KBM-7 (cell line): ENCODE measurements around the gene PRDM2.
"Not testable (repeated sequence)": the region's sequence is repeated elsewhere in the genome, so short reads cannot be mapped to it uniquely, and the experiment has no call there.

Experiments used
- DNase-seq: peaks from one replicate; pipeline ENCODE4 v3.0.0-alpha.2; 2015
- in situ Hi-C: fragments of 300-500 bp; cut with MboI; formaldehyde crosslinking; loops from 2 replicates; pipeline ENCODE4 v1.14.3; 2020; ENCODE audit warnings: low sequenced_read_pairs, low pct_unique_long_range_greater_than_20kb, mixed read lengths

PRDM2 gene, protein sequence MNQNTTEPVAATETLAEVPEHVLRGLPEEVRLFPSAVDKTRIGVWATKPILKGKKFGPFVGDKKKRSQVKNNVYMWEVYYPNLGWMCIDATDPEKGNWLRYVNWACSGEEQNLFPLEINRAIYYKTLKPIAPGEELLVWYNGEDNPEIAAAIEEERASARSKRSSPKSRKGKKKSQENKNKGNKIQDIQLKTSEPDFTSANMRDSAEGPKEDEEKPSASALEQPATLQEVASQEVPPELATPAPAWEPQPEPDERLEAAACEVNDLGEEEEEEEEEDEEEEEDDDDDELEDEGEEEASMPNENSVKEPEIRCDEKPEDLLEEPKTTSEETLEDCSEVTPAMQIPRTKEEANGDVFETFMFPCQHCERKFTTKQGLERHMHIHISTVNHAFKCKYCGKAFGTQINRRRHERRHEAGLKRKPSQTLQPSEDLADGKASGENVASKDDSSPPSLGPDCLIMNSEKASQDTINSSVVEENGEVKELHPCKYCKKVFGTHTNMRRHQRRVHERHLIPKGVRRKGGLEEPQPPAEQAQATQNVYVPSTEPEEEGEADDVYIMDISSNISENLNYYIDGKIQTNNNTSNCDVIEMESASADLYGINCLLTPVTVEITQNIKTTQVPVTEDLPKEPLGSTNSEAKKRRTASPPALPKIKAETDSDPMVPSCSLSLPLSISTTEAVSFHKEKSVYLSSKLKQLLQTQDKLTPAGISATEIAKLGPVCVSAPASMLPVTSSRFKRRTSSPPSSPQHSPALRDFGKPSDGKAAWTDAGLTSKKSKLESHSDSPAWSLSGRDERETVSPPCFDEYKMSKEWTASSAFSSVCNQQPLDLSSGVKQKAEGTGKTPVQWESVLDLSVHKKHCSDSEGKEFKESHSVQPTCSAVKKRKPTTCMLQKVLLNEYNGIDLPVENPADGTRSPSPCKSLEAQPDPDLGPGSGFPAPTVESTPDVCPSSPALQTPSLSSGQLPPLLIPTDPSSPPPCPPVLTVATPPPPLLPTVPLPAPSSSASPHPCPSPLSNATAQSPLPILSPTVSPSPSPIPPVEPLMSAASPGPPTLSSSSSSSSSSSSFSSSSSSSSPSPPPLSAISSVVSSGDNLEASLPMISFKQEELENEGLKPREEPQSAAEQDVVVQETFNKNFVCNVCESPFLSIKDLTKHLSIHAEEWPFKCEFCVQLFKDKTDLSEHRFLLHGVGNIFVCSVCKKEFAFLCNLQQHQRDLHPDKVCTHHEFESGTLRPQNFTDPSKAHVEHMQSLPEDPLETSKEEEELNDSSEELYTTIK (N-terminal part only)

DNA sequence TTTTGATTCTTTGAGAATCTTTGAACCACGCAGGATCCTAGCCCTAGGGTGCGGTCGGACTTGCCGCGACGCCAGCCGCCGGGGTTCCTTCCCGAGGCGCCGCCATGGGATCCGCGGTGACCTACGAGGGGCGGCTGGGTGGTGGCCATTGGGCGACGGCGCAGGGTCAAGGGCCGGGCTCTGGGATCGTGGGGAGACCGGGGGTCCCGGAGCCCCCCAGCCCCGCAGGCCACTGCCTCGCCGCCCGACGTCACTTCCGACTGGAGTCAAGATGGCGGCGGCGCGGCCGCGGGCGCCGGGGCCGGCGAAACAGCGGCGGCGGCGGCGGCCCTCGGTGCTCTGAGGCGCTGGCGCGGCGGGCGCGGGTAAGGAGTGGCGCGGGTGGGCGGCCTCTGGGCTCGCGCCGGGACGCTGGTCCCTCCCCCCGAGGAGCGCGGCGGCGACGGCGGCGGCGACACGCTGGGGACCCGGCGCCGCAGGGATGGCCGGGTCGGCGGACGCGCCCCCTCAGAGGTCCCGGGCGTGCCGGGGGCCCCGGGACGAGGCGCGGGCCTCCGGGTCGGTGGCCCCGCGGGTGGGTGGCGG lies at the start of gene PRDM2:
Gene PRDM2, plus strand, starts transcription at position 253 of the 585 bp plus-strand sequence. CDS start 15,418 bp downstream, outside the sequence.
- peak; percentile 46 for DNase-seq
- in situ Hi-C loops = no loop called here

DNA sequence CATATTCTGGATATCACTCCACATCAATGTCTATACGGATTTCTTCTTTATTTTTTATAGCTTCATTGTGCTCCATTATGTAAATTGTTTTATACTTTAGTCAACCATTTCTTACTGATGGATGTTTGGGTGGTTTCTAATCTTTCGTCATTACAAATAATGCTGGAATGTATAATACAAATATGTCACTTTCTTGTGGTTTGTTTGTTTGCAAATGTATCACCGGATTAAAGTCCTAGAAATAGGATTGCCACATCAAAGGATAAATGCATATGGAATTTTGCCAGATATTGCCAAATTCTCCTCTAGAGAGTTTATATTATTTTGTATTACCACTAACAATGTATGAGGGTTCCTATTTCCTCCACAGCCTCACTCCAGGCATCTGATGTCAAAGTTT lies 48.7 kb upstream of the PRDM2 start:
- in situ Hi-C loops = no loop called here
- DNase-seq = no peak

DNA sequence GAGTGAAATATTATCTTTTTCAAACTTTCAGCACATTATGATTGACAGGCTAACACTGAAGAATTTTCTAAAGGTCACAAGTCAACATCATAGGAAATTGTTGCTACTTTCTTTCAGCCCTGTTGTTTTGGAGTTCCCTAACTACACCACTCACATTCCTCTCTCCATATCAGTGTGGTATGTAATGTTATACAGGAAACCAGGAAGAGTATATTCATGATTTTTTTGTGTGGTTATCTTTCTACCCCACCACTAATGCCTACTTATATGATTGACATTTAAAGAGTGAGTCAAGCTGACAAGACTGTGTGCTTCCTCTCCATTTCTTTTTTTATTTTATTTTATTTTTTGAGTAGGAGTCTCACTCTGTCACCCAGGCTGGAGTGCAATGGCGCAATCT lies 47.8 kb upstream of the PRDM2 start:
- in situ Hi-C loops = no loop called here
- DNase-seq = no peak

DNA sequence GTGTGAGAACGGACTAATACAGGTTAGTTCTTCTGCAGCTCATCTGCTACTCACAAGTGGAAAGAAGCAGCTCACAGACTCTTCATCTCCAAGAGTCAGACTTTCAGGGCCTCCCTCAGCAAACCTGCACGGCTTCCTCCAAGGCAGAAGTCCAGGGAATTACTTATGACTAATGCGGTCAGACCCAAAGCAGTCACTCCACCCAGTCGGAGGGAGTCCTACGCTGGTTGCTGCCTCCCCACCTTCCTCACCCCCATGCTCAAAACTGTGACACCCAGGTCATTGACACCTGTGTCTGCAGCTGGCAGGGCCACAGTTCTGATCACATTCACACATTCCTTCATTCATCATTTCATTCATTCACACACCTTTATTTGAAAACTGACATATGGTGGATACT lies 38.4 kb upstream of the PRDM2 start:
- DNase-seq = no peak
- in situ Hi-C loops = no loop called here

DNA sequence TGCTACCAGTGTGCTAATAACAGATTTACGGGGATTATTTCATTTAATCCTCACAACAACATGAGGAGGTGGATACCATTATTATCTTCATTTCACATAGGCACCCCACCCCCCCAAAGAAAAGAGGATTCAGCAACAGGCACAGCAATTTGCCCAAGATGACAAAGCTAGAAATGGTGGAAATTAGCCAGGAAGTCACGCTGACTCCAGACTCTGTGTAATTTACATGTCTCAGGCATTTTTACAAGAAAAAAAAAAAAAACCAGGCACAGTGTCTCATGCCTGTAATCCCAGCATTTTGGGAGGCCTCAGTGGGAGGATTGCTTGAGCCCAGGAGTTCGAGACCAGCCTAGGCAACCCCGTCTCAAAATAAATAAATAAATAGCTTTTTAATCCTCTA lies 37.5 kb upstream of the PRDM2 start:
- DNase-seq = no peak
- in situ Hi-C loops = no loop called here

DNA sequence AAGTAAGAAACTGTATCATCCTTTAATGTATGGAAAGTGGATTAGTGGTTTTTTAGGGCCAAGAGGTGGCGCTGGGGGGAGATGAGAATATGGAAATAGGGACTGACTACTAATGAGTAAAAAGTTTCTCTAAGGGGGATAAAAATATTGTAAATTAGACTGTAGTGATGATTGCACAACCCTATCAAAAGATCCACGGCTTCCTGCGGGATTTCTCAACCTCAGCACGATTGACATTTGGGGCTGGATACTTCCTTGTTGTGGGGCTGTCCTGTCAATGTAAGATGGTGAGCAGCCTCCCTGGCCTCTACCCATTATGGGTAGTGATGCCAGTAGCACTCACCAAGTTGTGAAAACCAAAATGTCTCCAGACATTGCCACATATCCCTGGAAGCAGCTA lies 36.0 kb upstream of the PRDM2 start:
- no peak for DNase-seq
- in situ Hi-C loops = no loop called here

DNA sequence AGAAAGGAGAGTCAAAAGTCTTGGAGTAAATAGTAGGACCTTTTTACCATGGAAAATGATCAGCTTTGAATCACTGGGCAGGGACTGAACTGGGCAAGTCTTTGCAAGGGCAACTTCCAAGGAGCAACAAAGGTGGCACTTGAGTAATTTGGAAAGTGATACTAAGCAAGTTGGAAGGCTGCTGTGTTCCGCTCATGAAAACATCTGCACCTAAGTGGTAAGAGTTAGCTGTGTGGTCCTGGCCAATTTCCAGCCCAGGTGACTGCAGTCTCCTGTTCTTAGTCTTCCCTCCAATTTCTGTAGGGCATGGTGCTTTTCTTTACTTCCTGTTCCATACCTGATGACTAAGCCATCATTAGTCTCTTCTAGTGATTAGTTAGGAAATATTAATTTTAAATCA lies 35.5 kb upstream of the PRDM2 start:
- DNase-seq = no peak
- in situ Hi-C loops = no loop called here

DNA sequence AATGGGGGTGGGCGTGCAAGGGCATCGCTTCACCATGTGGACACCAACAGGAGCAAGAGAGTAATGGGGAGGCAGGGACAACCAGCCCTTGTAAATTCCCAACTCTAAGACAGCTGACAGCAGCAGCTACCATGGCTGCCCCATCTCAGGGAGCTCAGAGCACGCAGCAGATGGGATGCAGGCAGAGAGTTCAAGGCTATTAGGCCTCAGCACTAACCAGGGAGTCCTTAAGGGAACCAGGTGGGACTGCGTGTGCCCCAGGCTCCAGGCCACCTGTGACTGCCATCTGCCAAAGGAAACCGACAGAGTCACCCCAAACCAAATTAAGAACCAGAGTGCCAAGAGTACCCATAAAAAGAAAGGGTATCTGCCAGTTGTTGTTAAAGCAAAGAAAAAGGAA lies 33.7 kb upstream of the PRDM2 start:
- DNase-seq = no peak
- in situ Hi-C loops = no loop called here

DNA sequence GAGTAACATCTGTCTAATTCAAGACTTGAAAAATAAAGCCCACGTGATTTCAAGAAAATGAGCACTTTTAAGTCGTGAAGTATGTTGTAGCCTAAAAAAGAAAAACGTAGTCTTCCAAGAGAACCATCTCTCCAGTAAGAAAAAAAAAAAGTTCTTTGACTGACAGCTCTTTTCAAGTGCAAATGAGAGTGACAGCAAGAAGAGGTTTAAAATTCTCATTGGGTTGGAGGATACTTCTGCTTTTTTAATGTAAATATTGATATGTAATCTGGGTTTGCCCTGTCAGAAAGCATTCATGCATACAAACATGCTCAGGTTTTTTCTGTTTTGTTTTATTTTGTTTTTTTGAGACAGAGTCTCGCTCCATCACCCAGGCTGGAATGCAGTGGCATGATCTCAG lies 32.3 kb upstream of the PRDM2 start:
- DNase-seq = no peak
- in situ Hi-C loops = no loop called here

DNA sequence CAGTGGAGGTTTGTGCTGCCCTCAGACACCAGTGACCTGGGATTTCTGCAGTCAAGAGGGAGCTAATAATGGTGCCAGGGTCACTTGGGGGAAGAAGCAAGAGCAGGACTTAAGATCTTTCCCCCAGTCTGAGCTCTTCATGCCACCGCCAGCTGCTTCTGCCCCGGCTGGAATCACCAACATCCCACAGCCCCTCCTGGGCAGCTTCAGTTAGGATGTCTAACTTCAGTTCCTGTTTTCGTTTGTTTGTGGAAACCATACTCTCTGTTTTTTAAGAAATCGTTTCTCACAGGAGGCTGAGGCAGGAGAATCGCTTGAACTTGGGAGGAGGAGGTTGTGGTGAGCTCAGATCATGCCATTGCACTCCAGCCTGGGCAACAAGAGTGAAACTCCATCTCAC lies 25.6 kb upstream of the PRDM2 start:
- no peak for DNase-seq
- in situ Hi-C loops = no loop called here

DNA sequence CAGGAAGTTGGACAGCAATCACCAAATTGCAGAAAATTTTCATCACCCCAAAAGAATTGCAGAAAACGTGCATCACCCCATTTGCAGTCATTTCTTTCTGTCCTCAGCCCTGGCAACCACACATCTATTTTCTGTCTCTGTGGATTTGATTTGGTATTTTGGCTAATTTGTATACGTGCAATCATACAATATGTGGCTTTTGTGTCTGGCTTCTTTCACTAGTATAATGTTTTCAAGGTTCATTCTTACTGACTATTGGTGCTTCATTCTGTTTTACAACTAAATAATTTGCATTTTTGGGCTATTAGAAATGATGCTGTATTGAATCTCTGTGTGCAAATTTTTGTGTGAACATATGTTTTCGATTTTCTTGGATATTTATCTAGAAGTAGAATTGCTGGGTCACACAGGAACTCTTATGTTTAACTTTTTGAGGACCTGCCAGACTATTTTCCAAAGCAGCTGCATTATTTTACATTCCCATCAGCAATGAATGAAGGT lies 24.8 kb upstream of the PRDM2 start:
- DNase-seq = no peak
- in situ Hi-C loops = no loop called here

DNA sequence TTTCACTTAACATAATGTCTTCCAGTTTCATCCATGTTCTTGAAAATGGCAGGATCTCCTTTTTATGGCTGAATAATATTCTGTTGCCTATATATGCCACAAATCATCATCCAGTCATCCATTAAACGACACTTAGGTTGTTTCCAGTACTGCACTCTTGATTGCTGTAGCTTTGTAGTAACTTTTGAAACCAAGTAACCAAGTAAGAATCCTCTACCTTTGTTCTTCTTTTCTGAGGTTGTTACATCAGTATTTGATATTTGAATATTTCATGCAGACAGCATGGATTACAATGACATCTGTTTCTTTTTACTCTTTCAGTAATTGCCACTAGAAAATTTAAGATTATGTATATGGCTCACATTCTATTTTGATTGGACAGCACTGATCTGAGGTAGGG lies 22.1 kb upstream of the PRDM2 start:
- in situ Hi-C loops = no loop called here
- DNase-seq = no peak

DNA sequence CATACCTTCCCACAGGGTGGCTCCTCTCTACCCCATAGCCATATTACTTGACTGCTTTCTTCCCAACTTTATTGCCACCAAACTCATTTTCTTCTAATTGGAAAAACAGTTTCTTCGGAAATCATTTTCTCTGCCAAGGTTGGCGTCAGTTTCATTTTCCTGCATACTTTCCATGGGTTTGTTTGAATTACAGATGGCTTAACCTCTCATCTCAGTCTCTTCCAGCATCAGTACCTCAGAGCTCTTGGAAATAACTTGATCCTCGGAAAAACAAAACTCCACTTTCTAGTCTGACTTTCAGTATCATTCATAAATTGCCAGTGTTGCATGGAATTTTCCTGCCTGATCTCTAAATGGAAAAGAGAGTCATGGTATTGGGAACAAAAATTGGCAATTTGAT lies 20.3 kb upstream of the PRDM2 start:
- in situ Hi-C loops = no loop called here
- no peak for DNase-seq

DNA sequence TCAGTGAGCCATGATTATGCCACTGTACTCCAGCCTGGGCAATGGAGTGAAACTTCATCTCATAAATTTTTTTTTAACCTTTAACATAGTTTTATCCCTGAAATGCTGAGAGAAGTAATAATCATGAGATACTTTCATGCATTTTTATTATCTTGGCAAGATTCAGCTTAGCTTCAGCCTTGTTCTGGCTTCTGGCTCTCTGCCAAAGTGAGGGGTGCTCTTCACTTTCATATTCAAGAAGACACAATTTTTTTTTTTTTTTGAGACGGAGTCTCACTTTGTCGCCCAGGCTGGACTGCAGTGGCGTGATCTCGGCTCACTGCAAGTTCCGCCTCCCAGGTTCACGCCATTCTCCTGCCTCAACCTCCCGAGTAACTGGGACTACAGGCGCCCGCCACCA lies 19.4 kb upstream of the PRDM2 start:
- in situ Hi-C loops, DNase-seq: not testable (repeated sequence)

DNA sequence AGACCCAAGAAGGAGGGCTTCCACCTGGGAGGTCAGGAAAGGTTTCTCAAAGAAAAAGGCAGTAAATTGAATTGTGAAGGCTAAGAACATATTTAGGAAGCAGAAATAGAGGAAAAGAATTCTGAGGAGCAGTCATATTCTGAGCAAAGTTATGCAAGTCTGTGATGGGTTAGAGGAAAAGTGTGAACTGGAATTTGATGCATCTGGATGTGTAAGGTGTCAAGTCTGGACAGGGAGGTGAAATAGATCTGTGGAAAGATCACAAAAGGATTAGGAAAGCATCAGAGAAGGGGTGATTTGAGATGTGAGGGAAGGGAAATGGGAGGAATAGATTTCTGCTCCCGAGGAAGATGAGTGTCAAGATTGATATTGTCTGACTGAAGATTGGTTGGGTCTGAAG lies 18.1 kb upstream of the PRDM2 start:
- in situ Hi-C loops = no loop called here
- no peak for DNase-seq

DNA sequence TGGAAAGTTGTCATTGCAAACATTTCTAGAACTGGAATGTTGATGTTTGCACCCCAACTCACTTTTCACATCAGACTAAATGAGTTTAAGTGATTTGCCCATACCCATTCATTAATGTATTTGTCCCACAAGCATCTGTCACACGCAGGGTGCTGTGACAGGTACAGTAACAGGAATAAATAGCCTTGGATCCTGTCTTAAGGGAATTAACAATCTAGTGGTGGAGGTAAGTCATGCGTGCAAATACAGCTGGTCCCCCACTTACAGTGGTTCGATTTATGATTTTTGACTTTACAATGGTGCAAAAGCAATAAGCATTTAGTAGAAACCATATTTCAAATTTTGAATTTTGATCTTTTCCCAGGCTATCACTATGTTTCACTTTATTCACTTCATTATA lies 17.5 kb upstream of the PRDM2 start:
- in situ Hi-C loops = no loop called here

DNA sequence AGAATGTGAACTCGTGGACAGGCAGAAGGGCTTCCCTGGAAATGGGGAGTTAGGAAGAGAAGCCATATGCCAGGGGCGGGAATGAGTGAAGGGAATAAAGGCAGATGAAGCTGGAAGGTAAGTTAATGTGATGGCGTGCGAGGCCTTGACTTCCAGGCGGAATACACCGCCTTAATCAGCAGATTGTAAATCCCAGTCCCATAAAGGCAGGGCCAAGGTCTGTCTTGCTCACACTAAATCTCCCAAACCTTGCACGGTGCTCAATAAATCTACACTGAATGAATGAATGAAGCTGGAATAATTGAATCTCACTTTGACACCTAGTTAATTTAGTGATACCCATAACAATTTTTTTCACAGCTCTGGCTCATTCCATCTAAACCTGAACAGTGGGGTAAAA lies 16.8 kb upstream of the PRDM2 start:
- no peak for DNase-seq
- in situ Hi-C loops = no loop called here

More for the DNA sequence above, 17.5 kb upstream of the PRDM2 start:
- DNase-seq = no peak

DNA sequence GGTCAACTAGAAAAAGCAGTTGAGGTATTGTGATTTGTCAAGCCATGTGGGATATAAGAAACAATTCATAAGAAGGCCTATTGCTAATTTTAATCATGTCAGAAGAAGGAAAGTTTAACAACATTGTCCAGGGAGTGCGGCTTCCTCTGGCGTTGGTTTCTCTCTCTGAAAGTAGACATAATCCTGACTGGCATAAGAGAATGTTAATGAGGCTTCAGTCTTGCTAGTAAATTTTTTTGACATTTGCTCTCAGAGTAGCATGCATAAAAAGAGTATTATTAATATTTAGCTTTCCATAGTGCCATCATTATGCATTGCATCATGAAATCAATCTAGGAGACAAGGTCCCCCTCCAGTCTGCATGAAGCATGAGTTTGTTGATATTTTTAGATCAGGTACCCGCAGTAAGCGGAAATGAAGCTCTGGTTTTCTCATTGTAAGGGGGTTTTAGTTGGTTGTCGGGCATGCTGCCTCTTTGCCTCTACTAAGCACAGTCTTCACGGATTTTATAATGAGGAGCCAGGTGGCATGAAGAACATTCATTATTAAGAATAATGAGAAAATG lies 12.8 kb upstream of the PRDM2 start:
- in situ Hi-C loops = no loop called here
- no peak for DNase-seq

DNA sequence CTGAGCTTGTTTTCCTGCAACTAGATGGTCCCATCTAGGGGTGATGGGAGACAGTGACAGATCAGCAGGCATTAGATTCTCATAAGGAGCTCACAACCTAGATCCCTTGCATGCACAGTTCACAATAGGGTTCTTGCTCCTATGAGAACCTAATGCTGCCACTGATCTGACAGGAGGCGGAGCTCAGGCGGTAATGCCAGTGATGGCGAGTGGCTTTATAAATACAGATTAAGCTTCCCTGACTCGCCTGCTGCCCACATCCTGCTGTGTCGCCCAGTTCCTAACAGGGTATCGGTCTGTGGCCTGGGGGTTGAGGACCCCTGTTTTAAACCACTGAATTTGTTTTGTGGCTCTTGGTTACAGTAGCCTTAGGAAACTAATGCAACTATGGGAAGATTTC lies 6.9 kb upstream of the PRDM2 start:
- in situ Hi-C loops, DNase-seq: not testable (repeated sequence)
